GM12892 (cell line): ENCODE results near the gene COMMD9.

Experiments
- DNase-seq: peaks from one replicate; pipeline ENCODE4 v3.0.0; 2011; ENCODE audit not compliant: insufficient read length
- FAIRE-seq: peaks from 2 replicates; lab custom pipeline; 2011; peaks lifted over from hg19 to GRCh38; lab: Jason Lieb, UNC
- POLR2A ChIP-seq: IDR thresholded peaks from 2 replicates; pipeline ENCODE4 v1.6.1; 2011; ENCODE audit warnings: low read depth, low read length, control low read depth
- POLR2AphosphoS5 ChIP-seq: IDR thresholded peaks from 2 replicates; pipeline ENCODE4 v1.6.1; 2011; ENCODE audit warnings: low read depth, low read length, control low read depth
- TAF1 ChIP-seq: IDR thresholded peaks from 2 replicates; pipeline ENCODE4 v1.6.1; 2011; ENCODE audit warnings: low read depth, mild to moderate bottlenecking, control low read depth, low read length, borderline replicate concordance

Gene COMMD9

DNA sequence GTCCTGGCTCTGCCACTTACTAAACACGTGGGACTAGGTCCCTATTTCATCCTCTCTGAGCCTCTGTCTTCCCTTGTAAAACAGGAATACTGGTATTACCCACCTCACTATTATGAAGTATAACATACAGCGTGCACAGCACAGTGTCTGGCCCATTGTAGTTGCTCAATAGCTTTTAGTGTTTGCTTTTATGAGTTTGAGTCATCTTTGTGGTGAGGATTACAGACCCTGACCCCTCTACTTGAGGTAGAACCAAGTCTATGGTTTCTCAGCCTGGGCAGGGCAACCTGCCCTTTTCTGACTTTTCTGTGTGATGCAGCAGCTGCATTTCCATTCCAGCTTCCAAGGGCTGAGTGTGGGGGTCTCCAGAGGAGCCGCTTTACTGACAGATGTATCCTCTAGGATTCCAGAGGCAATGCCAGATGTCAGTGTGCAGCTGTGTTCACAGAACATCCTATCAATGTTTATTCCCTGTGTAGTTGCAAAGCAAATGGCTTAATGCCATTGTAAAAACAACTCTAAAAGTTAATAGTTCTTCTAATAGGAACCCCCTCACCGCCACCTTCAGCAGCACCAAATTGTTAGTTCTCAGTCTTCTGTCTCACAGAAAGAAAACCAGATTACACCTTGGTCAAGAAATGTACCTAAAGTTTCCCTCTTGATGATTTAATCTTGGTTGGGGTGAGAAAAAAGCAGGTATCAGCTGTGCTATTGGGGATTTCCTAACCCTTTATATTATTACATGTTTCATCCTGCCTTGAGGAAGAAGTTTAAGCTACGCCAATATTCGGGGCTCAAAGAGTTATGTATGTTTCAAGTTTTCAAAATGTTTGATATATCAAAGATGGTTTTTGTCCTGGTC lies 23.6 kb upstream of the COMMD9 start:
- FAIRE-seq (no peak), DNase-seq (no peak)
- TF ChIP-seq POLR2A (no peak), POLR2AphosphoS5 (no peak), TAF1 (no peak)

DNA sequence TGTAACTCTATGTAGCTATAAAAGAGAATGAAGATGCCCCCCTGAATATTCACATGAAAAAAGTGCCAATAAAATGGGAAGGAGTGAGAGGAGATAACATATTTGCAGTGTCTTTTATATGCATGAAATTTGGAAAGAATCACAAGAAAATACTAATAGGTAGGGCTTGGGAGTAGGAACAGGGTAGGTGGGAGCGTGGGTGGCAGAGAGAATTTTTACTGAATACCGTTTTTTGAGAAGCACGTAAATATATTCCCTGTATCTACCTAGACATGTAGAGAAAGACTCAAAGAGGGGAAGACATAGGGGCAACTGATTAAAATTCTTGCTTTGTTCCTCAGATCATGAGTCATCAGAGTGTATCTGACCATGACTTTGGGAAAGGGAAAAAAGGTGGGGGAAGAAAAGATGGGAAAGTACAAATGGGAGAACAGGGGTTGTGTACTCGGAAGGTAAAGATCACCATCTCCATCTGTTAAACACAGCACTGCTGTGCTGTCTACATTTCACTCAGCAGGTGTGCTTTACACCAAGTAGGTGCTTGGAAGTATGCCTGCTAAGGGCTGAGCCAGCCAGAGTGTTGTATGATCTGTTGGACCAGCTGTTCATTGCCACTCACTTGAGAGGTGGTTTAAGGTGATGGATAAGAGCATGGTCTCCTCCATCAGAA lies 22.8 kb upstream of the COMMD9 start:
- no peak for FAIRE-seq
- TF ChIP-seq POLR2A (no peak), POLR2AphosphoS5 (no peak), TAF1 (no peak)
- DNase-seq = no peak

DNA sequence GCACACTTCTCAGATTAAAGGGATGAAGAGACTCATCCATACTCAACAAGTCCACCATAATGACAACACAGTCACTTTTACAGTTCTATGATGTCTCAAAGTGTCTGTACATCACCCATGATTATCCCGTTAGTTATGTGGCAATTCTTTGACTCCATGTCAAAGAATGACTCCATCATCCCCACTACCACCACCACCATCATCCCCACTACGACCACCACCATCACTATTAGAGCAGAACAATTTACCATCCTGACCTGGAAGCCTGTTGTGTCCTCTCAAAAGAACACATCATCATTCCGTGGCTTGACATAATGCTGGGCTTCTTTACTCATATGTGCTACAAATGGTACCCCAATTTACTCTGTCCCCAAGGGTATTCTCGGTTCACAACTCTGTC lies 20.6 kb upstream of the COMMD9 start:
- FAIRE-seq (peak; percentile 93), DNase-seq (no peak)
- no peak for TF ChIP-seq POLR2A
- TF ChIP-seq TAF1 = no peak
- no peak for TF ChIP-seq POLR2AphosphoS5

DNA sequence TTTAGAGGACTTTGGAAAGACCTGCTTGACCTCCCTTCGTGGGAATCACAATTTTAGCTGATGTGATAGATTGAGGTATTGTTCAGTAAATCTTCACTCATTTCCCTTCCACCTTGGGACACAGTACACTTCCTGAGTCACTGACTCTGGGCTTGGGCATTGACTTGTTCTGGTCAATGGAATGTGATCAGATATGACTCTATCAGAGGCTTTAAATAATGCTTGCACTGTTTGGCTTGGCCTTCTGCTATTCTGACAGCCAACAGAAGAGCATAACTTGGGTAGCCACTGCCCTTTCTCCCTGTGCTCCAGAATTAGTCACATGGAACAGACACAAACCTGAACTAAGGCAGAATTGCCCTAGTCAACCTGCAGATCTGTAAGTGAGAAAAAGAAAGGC lies 19.4 kb upstream of the COMMD9 start:
- FAIRE-seq (no peak), DNase-seq (no peak)
- TF ChIP-seq POLR2A = no peak

DNA sequence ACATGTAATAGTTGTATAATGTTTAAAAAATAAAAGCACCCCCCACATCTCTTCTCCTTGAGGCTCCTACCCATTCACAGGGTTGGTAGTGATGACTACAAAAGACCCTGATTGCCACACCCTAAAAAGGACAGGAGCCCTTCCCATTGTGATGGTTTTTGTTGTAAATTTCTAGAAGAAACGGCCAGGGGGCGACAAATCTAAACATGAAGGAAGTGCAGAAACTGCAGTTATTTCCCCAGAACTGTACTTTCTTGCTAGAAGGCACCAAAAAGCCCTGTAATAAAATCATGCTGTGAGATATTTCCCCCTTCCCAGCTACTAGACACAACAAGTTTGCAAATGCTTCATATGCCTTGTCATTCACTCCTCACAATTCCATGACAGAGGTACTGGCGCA lies 17.7 kb upstream of the COMMD9 start:
- DNase-seq = no peak
- FAIRE-seq = no peak
- TF ChIP-seq POLR2A (no peak), TAF1 (no peak), POLR2AphosphoS5 (no peak)

DNA sequence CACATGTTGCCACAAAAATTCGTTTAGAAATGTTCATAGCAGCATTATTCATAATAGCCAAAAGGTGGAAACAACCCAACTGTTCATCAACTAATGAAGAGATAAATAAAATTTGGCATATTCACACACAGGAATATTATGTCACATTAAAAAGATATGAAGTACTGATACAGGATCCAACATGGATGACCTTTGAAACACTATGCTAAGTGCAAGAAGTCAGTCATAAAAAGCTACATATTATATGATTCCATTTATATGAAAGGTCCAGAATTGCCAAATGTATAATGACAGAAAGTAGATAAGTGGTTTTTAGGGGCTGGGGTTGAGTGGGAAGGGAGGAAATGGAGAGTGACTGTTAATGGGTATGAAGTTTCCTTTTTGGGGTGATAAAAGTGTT lies 15.8 kb upstream of the COMMD9 start:
- no peak for DNase-seq
- TF ChIP-seq TAF1 = no peak
- no peak for TF ChIP-seq POLR2AphosphoS5
- TF ChIP-seq POLR2A = no peak
- FAIRE-seq = no peak

DNA sequence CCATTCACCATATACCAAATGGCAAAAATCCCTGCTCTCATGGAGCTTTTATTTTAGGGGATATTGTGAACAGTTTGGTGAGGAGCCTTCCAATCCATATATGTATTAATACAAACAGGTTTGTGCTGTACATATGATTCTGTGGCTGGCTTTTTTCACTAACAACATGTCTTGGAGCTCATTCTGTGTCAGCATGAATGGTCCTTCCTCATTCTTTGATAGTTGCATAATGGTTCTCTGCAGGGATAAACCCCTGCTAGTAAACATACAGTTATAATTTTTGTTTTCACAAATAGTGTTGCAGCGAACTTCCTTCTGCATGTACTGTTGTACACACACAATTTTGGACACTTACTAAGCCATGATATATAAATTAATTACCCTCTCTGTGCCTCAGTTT lies 15.1 kb upstream of the COMMD9 start:
- FAIRE-seq = no peak

DNA sequence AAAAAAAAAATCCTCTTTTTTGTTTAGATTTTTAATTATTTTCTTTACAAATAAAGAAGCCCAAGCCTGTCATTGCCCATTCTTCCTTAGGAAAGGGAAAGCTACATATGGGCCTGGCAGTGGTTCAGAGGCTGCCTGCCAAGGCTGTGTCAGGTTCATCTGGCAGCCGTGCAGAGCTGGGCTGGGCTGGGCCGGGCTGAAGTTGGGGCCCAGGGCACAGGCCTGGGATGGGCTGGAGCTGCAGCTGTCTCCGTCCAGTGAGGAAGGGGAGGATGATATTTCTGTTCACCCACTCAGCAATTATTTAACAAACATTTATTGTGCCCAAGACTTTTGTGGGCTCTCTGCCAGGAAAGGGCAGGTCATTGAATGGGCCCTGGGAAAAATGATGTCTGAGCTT lies 11.4 kb upstream of the COMMD9 start:
- FAIRE-seq (no peak), DNase-seq (no peak)
- TF ChIP-seq POLR2AphosphoS5 (no peak), TAF1 (no peak), POLR2A (no peak)

More for the DNA sequence above, 15.1 kb upstream of the COMMD9 start:
- no peak for TF ChIP-seq POLR2AphosphoS5
- TF ChIP-seq TAF1 = no peak
- TF ChIP-seq POLR2A = no peak
- DNase-seq = no peak

DNA sequence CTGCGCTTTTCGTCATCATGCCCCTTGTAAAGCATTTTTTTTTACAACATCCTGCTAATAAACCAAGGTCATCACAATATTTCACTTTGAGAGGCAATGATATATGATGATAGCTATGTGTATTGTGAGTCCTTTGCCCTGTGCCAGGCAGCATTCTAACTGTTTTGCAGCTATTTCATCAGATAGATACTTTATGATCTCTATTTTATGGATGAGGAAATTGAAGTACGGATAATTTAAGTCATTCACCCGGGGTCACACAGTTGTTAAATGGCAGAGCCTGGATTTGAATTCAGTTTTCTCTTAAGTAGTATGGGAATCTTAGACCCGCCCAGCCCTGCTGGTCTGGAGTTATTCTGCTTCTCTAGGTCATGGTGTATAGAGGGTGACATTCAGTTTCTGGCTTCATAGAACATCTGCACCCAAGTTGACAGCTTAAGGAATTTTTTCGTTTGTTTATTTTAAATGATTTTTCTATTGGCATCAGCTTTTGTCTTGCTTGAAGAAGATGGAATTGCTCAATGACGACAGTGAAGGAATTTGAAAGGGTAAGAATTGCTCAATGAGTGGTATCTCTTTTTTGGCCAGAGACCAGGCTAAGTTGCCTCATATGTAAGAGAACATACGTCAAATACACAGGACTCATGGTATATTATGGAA lies 7.8 kb upstream of the COMMD9 start:
- FAIRE-seq (no peak), DNase-seq (no peak)
- no peak for TF ChIP-seq POLR2A
- TF ChIP-seq POLR2AphosphoS5 = no peak
- no peak for TF ChIP-seq TAF1

DNA sequence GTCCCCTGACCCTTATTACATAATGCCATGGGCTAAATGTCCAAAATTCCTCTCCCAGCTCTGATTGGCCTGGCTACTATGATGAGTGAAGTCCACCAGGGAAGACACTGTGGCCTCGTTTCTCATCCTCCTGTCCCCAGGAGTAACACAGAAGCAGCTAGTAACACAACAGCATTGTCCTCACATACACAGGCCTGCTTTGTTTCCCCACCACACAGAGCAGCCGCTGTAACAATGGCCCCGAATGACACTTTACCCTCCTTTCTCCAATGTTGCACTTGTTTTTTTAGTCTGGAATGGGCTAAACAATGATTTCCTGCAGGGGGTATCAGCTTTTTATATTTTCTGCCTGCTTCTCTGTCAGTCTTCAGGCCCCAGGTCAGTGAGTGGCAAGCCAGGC lies 6.7 kb upstream of the COMMD9 start, which contains the start of gene PRR5L:
Gene PRR5L, plus strand, starts transcription at position 363 of the 400 bp plus-strand sequence. CDS start 104,834 bp downstream, outside the sequence.
- FAIRE-seq (no peak), DNase-seq (no peak)
- TF ChIP-seq POLR2AphosphoS5 (no peak), POLR2A (no peak), TAF1 (no peak)

DNA sequence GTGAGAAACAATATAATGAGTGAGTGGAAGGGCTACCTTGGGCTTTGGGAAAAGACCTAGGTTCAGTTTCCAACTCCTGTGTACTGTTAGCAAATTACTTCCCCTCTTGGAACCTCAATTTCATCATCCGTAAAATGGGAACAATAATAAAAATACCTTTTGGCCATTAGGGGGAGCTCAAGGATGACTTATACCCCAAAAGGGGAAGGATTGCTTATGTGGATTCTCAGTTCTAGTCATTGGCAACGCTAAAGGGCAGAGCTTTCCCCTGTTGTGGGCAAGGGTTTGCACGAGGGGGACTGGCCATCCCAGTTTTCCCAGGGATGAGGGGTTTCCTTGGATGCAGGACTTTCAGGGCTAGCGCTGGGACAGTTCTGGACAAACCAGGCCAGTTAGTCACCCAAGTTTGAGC lies 3.1 kb upstream of the COMMD9 start:
- peak; percentile 35 for DNase-seq
- FAIRE-seq = peak; percentile 90
- TF ChIP-seq POLR2A (no peak), POLR2AphosphoS5 (no peak), TAF1 (no peak)
